ENCODE measurements around the gene CAVIN4.

Gene CAVIN4

GRCh38 chr9:100577776-100578448, at the start of gene CAVIN4:
CAVIN4 (plus strand) TSS chr9:100578079; CDS start chr9:100578144, 65 bp downstream.
- DNase-seq, result no peak

DNA sequence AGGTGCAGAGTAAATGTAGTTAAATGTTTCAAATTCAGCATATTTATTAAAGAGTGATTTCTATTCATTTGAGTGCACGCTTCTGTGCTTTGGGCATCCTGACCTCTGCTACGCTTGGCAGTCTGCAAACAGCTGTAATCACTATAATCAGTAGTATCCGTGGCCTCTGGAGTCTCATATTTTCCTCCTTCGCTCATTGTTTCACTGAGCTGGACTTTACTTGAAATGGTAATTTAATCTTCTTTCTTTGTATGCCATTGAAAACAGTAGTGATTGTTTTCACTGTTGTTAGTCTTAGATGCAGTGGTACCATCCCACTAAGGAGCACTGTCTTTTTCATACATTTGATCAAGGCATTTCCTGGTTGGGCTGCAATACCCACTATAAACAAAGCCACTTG, 43.5 kb upstream of the CAVIN4 start:
- no peak for DNase-seq

DNA sequence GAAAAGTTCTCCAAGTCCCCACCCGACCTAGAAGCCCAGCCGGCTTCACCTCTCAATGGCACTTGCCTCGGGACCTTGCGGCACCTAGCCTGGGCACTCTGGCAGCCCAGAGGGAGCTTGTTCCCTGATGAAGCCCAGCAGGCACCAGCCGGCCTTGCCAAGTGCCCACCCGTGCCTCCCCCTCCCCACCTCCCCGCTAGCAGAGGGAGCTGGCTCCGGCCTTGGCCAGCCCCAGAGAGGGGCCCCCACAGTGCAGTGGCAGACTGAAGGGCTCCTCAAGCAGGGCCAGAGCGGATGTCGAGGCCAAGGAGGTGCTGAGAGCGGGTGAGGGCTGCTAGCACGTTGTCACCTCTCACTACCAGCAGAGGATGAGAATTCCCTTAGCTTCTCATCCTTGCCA, 37.6 kb upstream of the CAVIN4 start:
- no peak for DNase-seq

DNA sequence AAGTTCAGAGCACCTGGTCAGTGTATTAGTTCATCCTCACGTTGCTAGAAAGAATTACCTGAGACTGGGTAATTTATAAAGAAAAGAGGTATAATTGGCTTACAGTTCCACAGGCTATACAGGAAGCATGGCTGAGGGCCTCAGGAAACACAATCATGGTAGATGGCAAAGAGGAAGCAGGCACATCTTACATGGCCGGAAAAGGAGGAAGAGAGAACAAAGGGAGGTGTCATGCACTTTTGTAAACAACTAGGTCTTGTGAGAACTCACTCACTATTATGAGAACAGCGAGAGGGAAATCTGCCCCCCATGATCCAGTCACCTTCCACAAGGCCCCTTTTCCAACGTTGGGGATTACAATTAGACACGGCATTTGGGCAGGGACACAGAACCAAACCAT, 28.8 kb upstream of the CAVIN4 start:
- DNase-seq, result no peak

- DNase-seq, result no peak
Observed at GRCh38 chr9:100554935-100555401, 22.9 kb upstream of the CAVIN4 start.

GRCh38 chr9:100555471-100555870, 22.4 kb upstream of the CAVIN4 start:
- no peak for DNase-seq

DNA sequence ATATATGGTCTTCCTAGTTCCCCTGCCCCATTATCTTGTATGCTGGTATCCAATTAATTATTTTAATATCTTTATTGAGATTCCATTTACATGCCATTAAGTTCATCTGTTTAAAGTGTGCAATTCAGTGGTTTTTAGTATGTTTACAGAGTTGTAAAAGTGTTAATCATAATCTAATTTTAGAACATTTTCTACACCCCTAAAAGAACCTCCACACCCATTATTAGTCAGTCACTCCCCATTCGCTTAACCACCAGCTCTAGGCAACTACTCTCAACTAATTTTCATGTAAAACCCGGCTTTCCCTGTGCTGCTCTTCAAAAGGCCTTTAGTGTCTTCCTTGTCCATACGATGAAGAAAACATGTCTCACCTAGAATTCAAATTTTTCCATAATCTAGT, 20.8 kb upstream of the CAVIN4 start:
- no peak for DNase-seq

DNA sequence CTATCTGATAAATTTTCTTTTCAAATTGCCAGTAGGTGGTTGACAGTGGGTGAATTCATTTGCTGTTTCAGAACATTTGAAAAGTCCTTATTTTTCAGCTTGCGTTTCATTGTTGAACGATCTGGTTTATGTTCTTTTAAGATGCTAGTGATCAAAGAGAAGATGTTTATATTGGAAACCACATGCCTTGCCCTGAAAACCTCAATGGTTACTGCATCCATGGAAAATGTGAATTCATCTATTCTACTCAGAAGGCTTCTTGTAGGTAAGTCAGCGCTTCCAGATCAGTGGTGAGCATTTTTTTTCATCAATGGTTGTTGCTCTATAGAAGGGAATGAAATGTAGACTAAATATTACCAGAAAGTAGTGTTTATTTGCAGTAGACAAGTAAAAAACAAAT, 16.6 kb upstream of the CAVIN4 start:
- no peak for DNase-seq

- no peak for DNase-seq
Observed at GRCh38 chr9:100567856-100568255, 10.0 kb upstream of the CAVIN4 start.

GRCh38 chr9:100573655-100574260, 4.1 kb upstream of the CAVIN4 start:
- no peak for DNase-seq

DNA sequence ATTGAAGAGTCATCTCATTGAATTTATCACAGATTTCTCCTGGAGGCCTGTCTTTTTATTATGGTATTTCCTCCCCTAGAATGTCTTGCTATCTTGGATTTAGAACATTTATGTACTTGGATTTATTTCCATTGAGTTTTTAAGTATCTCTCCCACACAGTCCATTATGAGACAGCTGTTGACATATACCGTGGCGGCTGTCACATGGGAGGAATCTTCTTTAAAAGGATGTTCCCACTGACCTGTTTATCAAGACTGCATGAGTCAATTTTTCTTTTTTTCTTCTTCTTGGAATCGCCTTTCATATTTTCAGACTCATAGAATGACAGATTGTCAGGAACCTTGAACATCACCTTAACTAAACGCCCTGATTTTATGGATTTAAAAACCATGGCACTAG, 2.9 kb upstream of the CAVIN4 start:
- no peak for DNase-seq

DNA sequence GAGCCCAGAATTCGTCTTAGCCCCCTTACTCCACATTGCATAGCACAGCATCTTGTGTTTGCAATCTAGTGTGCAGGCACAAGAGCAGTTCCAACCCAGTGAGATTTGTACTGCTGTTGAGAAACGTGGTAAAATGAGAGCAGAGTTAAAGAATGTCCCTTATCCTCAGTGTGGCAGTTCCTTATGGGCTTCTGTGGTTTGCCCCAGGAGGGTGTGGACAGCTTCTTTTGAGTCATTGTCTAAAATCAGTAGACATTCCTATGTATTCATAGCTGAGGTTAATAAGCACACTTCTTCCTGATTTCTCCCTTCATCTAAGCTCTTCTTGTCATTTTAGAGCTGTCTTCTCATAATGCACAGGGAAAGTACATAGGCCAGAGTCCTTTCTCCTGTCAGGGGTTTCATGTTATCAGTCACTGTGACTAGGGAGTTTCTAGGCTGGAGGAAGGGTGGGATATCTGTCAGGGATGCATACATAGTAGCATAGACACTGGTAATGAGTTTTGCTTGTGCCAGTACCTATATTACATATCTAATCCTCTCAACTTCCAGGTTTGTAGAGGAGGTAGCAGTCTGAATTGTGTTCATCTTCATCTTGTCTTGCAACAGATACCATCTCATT, 2.0 kb upstream of the CAVIN4 start:
- DNase-seq, result no peak

DNA sequence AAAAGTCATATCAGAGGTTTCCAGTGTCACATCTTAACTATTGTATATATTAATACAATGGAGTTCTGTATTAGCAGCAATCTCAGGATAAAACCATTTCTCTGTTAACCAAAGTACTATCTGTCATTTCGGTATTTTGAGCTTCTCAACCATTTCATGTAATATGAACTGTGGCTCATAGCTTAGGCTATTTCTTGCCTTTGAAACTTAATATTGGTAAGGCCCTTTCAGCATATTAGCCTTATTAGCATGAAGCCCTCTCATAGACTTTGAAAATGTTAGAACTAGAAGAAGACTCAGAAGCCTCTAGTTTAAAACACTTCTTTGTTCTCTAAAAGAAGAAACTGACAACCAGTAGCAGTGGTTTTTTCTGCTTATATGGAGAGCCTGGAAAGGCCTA, 731 bp downstream of the CAVIN4 start:
- DNase-seq, result no peak

DNA sequence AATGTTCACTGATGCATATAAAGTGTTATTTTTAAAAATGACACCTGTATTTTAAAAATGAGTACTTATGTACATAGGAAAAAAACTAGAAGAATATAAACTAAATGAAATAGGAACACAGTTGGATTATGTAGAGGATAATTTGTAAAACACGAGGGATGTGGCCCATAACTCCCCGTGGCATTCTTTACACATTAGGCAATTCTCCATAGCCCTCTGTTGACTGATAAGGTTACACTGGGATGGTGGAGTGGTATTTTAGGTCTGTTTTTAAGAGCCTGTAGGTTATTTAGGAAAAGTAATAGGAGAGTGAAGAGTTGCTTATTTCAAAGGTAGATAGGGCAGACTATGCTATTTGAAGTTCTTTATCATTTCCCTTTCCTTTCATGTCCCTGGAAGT, 1.8 kb downstream of the CAVIN4 start:
- no peak for DNase-seq

DNA sequence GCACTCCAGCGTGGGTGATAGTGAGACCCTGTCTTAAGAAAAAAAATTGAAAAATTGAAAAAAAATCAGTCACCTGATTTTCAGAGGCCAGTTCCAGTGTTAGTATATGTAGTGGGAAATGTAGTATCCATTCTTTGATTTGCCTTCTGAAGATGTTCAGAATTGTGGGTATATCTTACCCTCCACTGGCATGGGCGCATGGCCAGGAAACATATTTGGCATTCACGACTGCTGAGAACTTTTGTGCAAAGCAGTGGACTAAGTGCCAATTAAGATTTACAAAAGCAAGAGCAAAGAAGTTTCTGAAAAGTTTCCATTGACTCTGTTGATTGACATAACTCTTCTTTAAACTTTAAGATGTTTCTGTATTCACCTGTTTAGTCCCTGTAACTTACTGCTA, 2.4 kb downstream of the CAVIN4 start:
- DNase-seq, result no peak

- no peak for DNase-seq
Observed at GRCh38 chr9:100581081-100581480, 3.2 kb downstream of the CAVIN4 start.

GRCh38 chr9:100581661-100582060, 3.8 kb downstream of the CAVIN4 start:
- no peak for DNase-seq

- DNase-seq, result no peak
Observed at GRCh38 chr9:100583014-100583802, 5.3 kb downstream of the CAVIN4 start.

DNA sequence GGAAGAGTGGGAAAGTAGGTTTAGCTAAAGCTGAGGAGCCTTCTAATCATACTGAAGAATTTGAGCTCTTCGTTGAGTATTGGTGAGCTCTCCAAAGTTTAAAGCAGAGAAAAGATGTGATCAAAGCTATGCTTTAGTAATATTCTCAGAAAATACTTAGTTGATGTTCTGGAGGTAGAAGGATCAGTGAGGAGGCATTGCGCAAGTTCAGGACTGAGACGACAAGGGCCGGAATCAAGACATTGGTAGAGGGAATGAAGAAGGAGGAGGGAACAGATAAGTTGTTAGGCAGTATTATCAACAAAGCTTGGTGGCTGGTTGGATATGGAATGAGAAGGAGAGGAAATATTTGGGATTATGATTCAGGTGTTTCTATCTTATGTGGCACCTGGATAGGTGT, 7.1 kb downstream of the CAVIN4 start:
- DNase-seq, result no peak

DNA sequence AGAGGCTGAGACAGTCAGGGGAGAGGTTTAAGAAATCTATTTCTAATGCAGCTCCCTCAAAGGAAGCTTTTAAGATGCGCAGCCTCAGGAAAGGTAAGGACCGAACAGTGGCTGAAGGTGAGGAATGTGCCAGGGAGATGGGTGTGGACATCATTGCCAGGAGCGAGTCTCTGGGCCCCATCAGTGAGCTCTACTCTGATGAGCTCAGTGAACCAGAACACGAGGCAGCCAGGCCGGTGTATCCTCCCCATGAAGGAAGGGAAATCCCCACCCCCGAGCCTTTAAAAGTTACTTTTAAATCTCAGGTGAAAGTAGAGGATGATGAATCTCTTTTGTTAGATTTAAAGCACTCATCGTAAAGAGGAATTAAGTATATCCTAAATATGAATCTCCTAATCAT, 8.2 kb downstream of the CAVIN4 start:
- DNase-seq, result no peak

DNA sequence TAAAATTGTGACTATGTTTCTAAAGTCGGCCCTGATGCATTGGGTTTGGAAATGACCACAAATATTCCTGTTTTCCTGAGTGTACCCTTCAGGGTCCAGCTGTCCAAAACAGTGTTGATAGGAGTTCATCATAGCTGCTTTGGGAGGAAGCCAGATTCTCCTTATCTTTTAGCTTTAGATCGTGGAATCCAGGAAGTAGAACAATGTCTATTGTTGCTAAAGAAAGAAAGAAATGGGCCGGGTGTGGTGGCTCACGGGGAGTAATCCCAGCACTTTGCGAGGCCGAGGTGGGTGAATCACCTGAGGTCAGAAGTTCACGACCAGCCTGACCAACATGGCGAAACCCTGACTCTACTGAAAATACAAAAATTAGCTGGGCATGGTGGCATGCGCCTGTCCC, 9.5 kb downstream of the CAVIN4 start:
- DNase-seq, result no peak

DNA sequence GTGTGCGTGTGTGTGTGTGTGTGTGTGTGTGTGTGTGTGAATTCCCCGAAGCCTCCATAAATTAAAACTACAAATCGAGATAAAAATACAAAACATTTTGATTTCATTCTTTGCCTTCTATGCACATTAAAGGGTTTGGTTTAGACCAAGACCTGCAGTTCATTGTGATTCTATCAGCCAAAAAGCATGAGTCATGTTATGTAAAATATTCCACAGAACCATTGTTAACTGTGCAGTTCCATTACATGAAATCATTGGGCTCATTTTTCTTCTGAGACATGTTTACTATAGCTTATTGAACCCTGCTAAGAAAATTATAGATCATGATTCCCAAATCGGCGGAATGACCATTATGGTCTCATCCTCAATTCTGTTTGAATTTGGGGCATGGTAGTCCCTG, 11.7 kb downstream of the CAVIN4 start:
- DNase-seq, result no peak

- no peak for DNase-seq
Observed at GRCh38 chr9:100590481-100590880, 12.6 kb downstream of the CAVIN4 start.

- DNase-seq, result no peak
Observed at GRCh38 chr9:100591139-100591538, 13.3 kb downstream of the CAVIN4 start.
